Keratinocyte (primary cell): ENCODE results near the gene ADAM19.

Experiments
- EZH2 ChIP-seq: IDR thresholded peaks from one replicate; pipeline ENCODE4 v1.6.1; 2012; ENCODE audit warnings: inconsistent platforms, mild to moderate bottlenecking, low read length, moderate library complexity
- TF ChIP-seq, protein P1 (sequence below), 3 experiments: IDR thresholded peaks in 1 of 3; conservative IDR thresholded peaks in 1 of 3; optimal IDR thresholded peaks in 1 of 3; 2 replicates in 2 of 3; 3 replicates in 1 of 3; pipeline versions ENCODE3 to v1.5.1; 2011; ENCODE audit warnings: low read length in 3 of 3, mild to moderate bottlenecking in 3 of 3, moderate library complexity in 2 of 3, control low read depth in 1 of 3, inconsistent platforms in 1 of 3; ENCODE audit not compliant: insufficient read depth in 2 of 3; ENCODE audit errors: extremely low read depth in 1 of 3

DNA sequence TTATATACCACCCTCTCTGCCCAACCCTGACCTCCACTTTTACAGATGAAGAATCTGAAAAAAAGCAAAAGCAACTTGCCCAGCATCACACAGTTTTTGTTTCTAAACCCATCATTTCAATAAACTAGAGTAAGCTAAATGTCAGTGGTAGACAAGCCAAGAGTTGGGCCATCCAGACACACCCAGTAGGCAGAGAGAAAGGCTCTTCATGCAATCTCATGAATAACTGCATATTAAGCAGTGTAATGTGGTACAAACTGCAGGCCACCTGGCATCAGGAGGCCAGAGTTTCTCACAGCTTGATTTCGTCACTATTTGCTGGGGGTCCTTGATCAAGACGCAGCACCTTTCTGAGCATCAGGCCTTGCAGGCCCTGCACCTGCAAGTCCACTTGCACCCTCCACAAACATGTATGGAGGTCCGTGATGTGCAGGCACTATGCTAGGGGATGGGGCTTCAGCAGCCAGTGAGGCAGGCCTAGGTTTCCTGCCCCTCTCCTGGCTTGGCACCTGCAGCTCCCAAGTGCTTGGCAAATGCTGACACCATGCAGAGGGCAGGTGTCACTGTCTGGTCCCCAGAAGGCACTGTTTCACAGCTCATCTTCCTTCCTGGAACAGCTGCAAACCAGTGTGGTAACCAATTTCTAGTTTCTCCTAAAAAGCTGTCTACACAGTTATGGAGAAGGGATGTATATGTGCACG lies 29.8 kb downstream of the ADAM19 start:
- TF ChIP-seq, protein P1, sequence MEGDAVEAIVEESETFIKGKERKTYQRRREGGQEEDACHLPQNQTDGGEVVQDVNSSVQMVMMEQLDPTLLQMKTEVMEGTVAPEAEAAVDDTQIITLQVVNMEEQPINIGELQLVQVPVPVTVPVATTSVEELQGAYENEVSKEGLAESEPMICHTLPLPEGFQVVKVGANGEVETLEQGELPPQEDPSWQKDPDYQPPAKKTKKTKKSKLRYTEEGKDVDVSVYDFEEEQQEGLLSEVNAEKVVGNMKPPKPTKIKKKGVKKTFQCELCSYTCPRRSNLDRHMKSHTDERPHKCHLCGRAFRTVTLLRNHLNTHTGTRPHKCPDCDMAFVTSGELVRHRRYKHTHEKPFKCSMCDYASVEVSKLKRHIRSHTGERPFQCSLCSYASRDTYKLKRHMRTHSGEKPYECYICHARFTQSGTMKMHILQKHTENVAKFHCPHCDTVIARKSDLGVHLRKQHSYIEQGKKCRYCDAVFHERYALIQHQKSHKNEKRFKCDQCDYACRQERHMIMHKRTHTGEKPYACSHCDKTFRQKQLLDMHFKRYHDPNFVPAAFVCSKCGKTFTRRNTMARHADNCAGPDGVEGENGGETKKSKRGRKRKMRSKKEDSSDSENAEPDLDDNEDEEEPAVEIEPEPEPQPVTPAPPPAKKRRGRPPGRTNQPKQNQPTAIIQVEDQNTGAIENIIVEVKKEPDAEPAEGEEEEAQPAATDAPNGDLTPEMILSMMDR (optimal IDR thresholded peaks at IDR 0.05 in 1 of 3, IDR thresholded peaks at IDR 0.05 in 1 of 3, conservative IDR thresholded peaks at IDR 0.05 in 1 of 3; ENCODE audit: extremely low read depth in 1 of 3, insufficient read depth in 2 of 3, low read length in 3 of 3), result no peak
- no peak for TF ChIP-seq EZH2
